Osteoblast (primary cell): ENCODE measurements around the gene AREL1. TPM values are rescaled to one million over a fixed set of nuclear protein-coding genes. Genes with fewer than 3 reads are reported as not detected.

Experiments used
- DNase-seq: peaks from one replicate; pipeline ENCODE4 v3.0.0; 2011; ENCODE audit warnings: low spot score, mixed read lengths; ENCODE audit not compliant: insufficient read length; ENCODE audit errors: missing footprints
- H2AFZ ChIP-seq: 2 replicates; pipeline ENCODE4 v1.6.0; 2011; ENCODE audit warnings: mild to moderate bottlenecking, low read length
- H3K27ac ChIP-seq: 2 replicates; pipeline ENCODE4 v1.5.1; 2011; ENCODE audit warnings: mild to moderate bottlenecking, low read depth, low read length, moderate library complexity
- H3K27me3 ChIP-seq: 2 replicates; pipeline ENCODE4 v1.6.0; 2012; ENCODE audit warnings: mild to moderate bottlenecking, control low read depth, inconsistent platforms, low read length, moderate library complexity; ENCODE audit not compliant: insufficient read depth
- H3K36me3 ChIP-seq: 2 replicates; pipeline ENCODE4 v1.5.1; 2011; ENCODE audit warnings: mild to moderate bottlenecking, low read length, control low read depth, moderate library complexity; ENCODE audit not compliant: insufficient read depth
- H3K4me1 ChIP-seq: 2 replicates; pipeline ENCODE4 v1.5.1; 2011; ENCODE audit warnings: mild to moderate bottlenecking, low read length, control low read depth, moderate library complexity; ENCODE audit not compliant: insufficient read depth
- H3K4me2 ChIP-seq: 2 replicates; pipeline ENCODE4 v1.6.0; 2011; ENCODE audit warnings: mild to moderate bottlenecking, low read length; ENCODE audit not compliant: insufficient read depth
- H3K4me3 ChIP-seq: fragments of 200-600 bp; sonication (generic); 3 replicates; pipeline ENCODE4 v1.5.1; 2012; ENCODE audit warnings: mild to moderate bottlenecking, low read length, inconsistent platforms; ENCODE audit not compliant: insufficient read depth
- H3K79me2 ChIP-seq: 2 replicates; pipeline ENCODE4 v1.6.0; 2012; ENCODE audit warnings: mild to moderate bottlenecking, low read length, control low read depth, inconsistent platforms; ENCODE audit not compliant: insufficient read depth
- H3K9me3 ChIP-seq: 2 replicates; pipeline ENCODE4 v1.5.1; 2011; ENCODE audit warnings: low read depth, low read length, control low read depth
- H4K20me1 ChIP-seq: 2 replicates; pipeline ENCODE4 v1.6.0; 2012; ENCODE audit warnings: mild to moderate bottlenecking, low read length, control low read depth; ENCODE audit not compliant: insufficient read depth
- total RNA-seq: library from RNA; depleted of rRNA; stranded (reverse); fragments of >200 nt; gene quantifications from 2 replicates; pipeline ENCODE4 v1.2.3, GENCODE V29; 2012
- TF ChIP-seq, protein P1 (sequence below): IDR thresholded peaks from 2 replicates; pipeline ENCODE4 v1.5.1; 2011; ENCODE audit warnings: mild to moderate bottlenecking, low read depth, low read length, moderate library complexity; ENCODE audit errors: extremely low read depth

The AREL1 gene
- total RNA-seq, 1 donor = 27.9 TPM

DNA sequence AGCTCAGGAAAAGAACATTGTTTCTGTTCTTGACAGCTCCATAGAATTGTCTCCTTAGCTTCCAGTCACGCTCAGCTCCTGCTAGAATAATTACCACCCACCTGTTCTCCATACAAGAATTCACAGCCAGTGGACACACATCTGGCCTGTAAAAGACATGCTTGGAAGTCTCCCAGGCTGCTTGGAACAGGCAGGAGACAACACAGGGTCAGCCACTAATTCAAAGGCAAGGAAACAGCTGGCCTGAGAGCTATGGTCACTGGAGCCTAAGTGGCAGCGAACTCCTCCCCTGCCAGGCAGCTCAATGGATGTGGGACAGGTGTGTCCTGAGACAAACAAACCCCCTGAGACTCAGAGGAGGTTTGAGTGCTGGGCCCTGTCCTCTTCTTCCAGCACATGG lies 77.9 kb downstream of the AREL1 start:
- Histone ChIP-seq H3K4me3 (no peak overlapping the region), H3K4me2 (no peak overlapping the region), H3K79me2 (no peaks in the 10 kb centered on the region), H3K27me3 (no peaks in the 10 kb centered on the region), H3K36me3 (no peaks in the 10 kb centered on the region), H3K9me3 (no peaks in the 10 kb centered on the region), H3K4me1 (peaks cover 32% of the 10 kb centered on the region), H4K20me1 (no peaks in the 10 kb centered on the region), H3K27ac (no peak overlapping the region), H2AFZ (no peak overlapping the region)
- TF ChIP-seq, protein P1, sequence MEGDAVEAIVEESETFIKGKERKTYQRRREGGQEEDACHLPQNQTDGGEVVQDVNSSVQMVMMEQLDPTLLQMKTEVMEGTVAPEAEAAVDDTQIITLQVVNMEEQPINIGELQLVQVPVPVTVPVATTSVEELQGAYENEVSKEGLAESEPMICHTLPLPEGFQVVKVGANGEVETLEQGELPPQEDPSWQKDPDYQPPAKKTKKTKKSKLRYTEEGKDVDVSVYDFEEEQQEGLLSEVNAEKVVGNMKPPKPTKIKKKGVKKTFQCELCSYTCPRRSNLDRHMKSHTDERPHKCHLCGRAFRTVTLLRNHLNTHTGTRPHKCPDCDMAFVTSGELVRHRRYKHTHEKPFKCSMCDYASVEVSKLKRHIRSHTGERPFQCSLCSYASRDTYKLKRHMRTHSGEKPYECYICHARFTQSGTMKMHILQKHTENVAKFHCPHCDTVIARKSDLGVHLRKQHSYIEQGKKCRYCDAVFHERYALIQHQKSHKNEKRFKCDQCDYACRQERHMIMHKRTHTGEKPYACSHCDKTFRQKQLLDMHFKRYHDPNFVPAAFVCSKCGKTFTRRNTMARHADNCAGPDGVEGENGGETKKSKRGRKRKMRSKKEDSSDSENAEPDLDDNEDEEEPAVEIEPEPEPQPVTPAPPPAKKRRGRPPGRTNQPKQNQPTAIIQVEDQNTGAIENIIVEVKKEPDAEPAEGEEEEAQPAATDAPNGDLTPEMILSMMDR = no peak
- no peak for DNase-seq

DNA sequence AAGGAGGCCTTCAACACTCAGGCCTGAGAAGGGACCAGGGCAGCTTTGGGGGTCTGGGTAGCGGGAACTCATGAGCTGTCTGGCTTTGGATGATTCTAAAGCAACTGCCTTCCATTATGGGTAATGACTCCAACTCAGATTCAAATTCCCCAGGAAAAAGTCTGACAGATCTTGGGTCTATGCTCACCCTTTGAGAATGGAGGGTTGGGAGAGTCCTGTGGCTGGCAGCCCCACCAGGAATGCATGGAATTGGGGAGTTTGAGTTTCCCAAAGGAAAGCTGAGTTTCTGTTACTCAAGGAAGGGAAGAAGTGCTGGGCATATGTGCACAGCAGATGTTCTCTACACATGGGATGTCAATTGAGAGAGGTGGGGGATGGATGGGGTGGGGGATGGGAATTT lies 78.4 kb downstream of the AREL1 start:
- Histone ChIP-seq H3K4me2 (no peak overlapping the region), H3K79me2 (no peaks in the 10 kb centered on the region), H2AFZ (no peak overlapping the region), H3K9me3 (no peaks in the 10 kb centered on the region), H3K4me3 (no peak overlapping the region), H4K20me1 (no peaks in the 10 kb centered on the region), H3K36me3 (no peaks in the 10 kb centered on the region), H3K27ac (no peak overlapping the region), H3K27me3 (no peaks in the 10 kb centered on the region), H3K4me1 (peaks cover 32% of the 10 kb centered on the region)
- TF ChIP-seq, protein P1 = no peak
- DNase-seq = peak; percentile 82

DNA sequence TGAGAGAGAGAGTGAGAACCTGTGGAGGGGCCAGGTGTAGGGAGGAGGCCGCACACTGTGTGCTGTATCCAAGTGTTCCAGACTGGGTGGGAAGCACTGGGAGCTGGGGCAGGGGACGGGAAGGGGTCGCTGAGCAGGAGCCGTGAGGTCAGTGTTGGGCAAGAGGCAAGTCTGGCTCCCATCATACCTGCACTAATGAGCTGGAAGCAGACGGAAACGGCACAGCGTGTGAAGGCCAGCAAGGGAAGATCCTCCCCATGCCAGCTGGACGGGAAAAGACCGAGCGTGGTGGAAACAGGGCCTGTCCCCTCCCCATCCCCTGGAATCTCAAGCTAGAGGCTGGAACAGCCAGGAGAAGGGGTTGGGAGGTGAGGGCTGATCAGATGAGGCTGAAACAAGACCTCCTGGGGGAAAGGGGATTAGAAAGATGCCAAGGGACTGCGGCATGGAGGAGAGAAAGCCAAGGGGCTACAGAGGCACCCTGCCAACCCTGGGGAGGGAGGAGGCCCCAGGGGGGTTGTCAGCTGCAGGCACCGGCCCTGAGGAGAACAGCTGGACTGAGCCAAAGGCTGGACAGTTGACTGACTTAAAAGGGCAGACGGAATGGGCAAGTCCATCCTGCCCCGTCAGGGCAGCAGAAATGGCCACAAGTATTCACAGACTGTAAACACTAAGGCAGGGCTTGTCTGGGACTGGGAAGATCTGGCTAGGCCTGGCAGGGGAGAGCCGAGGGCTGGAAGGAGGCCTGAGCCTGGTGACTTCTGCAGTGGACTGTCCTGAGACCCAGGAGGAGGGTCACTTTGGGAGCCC lies 81.8 kb downstream of the AREL1 start:
- no peaks in the 10 kb centered on the region for H3K9me3 ChIP-seq

DNA sequence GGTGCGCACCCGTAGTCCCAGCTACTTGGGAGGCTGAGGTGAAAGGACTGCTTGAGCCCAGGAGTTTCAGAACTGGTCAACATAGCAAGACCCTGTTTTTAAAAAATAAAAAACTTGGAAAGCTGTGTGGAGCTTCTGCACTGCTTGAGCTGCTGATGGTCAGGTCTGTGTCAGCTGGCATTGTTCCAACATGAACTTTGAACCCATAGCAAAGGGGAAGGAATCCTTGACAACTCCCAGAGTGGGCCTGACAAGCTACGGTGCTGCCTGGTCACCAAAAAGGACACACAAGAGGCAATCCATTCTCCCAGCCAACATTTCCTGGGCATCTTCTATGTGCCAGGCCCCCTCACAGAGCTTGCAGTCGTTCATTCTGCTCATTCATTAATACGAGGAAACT lies 84.5 kb downstream of the AREL1 start:
- Histone ChIP-seq H3K27me3 (no peaks in the 10 kb centered on the region), H2AFZ (no peak overlapping the region), H3K36me3 (no peaks in the 10 kb centered on the region), H3K27ac (no peak overlapping the region), H3K4me2 (no peak overlapping the region), H4K20me1 (no peaks in the 10 kb centered on the region), H3K9me3 (no peaks in the 10 kb centered on the region), H3K4me3 (no peak overlapping the region), H3K79me2 (no peaks in the 10 kb centered on the region), H3K4me1 (peaks cover 2% of the 10 kb centered on the region)
- TF ChIP-seq, protein P1 = no peak
- DNase-seq = no peak

More for the DNA sequence above, 81.8 kb downstream of the AREL1 start:
- Histone ChIP-seq H3K79me2 (no peaks in the 10 kb centered on the region), H3K4me1 (peaks cover 15% of the 10 kb centered on the region), H3K27me3 (no peaks in the 10 kb centered on the region), H3K4me2 (no peak overlapping the region), H2AFZ (peak overlapping the region; percentile 0), H3K4me3 (no peak overlapping the region), H3K36me3 (no peaks in the 10 kb centered on the region), H3K27ac (no peak overlapping the region), H4K20me1 (no peaks in the 10 kb centered on the region)
- peak; percentile 62 for DNase-seq
- TF ChIP-seq, protein P1 = no peak
